WERI-Rb-1 (cell line): ENCODE data around the gene HIGD1A.

Source experiments
- DNase-seq: peaks from one replicate; pipeline ENCODE4 v3.0.0-alpha.2; 2020
- H3K27ac ChIP-seq: fragments of 250-450 bp; sonication (Bioruptor Pico); 2 replicates; pipeline ENCODE4 v1.5.1; 2020; ENCODE audit warnings: mild to moderate bottlenecking, moderate library complexity
- H3K27me3 ChIP-seq: fragments of 250-450 bp; sonication (Bioruptor Pico); 2 replicates; pipeline ENCODE4 v1.5.1; 2021; ENCODE audit warnings: mild to moderate bottlenecking, low read depth, moderate library complexity; ENCODE audit not compliant: insufficient read depth, severe bottlenecking
- H3K36me3 ChIP-seq: fragments of 250-450 bp; sonication (Bioruptor Pico); 2 replicates; pipeline ENCODE4 v1.5.1; 2020; ENCODE audit warnings: mild to moderate bottlenecking, moderate library complexity
- H3K4me3 ChIP-seq: 2 replicates; pipeline ENCODE4 v1.5.1; 2011; ENCODE audit warnings: low read depth, mild to moderate bottlenecking, control low read depth, low read length
- H3K9me3 ChIP-seq: fragments of 250-450 bp; sonication (Bioruptor Pico); 2 replicates; pipeline ENCODE4 v1.5.1; 2021; ENCODE audit warnings: mild to moderate bottlenecking, moderate library complexity; ENCODE audit not compliant: severe bottlenecking
- TF ChIP-seq, protein P1 (sequence below): IDR thresholded peaks from 2 replicates; pipeline ENCODE4 v1.5.1; 2011; ENCODE audit warnings: low read depth, mild to moderate bottlenecking, control low read depth, inconsistent platforms, low read length

The HIGD1A gene

DNA sequence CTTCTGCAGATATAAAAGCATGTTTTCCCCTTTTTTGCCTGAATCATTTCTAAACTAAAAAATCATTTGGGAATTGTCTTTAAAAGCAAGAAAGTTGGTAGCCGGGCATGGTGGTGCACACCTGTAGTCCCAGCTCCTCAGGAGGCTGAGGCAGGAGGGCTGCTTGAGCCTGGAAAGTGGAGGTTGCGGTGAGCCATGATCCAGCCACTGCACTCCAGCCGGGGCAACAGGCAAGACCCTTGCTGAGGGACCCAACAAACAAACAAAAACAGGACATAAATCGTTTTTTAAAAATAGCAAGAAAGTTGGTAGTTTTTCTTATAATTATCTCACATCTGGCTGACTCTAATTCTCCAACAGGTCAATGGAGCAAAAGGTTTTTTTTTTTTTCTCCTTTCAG, 2.5 kb downstream of the HIGD1A start:
- H3K4me3 ChIP-seq: no peak overlapping the region

GRCh38 chr3:42801048-42801620, 3.2 kb downstream of the HIGD1A start:
- TF ChIP-seq, protein P1, sequence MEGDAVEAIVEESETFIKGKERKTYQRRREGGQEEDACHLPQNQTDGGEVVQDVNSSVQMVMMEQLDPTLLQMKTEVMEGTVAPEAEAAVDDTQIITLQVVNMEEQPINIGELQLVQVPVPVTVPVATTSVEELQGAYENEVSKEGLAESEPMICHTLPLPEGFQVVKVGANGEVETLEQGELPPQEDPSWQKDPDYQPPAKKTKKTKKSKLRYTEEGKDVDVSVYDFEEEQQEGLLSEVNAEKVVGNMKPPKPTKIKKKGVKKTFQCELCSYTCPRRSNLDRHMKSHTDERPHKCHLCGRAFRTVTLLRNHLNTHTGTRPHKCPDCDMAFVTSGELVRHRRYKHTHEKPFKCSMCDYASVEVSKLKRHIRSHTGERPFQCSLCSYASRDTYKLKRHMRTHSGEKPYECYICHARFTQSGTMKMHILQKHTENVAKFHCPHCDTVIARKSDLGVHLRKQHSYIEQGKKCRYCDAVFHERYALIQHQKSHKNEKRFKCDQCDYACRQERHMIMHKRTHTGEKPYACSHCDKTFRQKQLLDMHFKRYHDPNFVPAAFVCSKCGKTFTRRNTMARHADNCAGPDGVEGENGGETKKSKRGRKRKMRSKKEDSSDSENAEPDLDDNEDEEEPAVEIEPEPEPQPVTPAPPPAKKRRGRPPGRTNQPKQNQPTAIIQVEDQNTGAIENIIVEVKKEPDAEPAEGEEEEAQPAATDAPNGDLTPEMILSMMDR: no peak
- DNase-seq: no peak
- no peak overlapping the region for H3K4me3 ChIP-seq
- no peak overlapping the region for H3K27ac ChIP-seq
- peaks cover 14% of the 10 kb centered on the region for H3K36me3 ChIP-seq
- H3K9me3 ChIP-seq: no peaks in the 10 kb centered on the region
- H3K27me3 ChIP-seq: no peaks in the 10 kb centered on the region

More for the DNA sequence above, 2.5 kb downstream of the HIGD1A start:
- Histone ChIP-seq H3K36me3 (peaks cover 14% of the 10 kb centered on the region), H3K27me3 (no peaks in the 10 kb centered on the region), H3K9me3 (no peaks in the 10 kb centered on the region), H3K27ac (no peak overlapping the region)
- TF ChIP-seq, protein P1: no peak
- no peak for DNase-seq

DNA sequence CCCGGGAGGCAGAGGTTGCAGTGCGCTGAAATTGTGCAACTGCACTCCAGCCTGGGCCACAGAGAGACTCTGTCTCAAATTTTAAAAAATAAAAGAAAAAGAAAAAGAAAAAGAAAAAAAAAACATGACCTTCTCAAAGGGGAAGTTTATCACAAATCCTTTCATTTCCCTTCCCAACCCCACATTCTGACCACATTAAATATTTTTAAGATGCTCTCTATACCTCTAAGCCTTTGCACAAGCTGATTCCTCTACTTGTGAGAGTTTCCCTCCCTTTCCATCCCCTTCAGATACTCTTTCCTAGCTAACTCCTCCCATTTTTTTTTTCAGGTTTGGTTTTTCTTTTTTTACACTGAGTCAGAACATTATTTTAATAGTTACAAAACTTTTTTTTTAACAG, 4.0 kb downstream of the HIGD1A start:
- no peaks in the 10 kb centered on the region for H3K27me3 ChIP-seq
- no peak for DNase-seq
- H3K4me3 ChIP-seq: no peak overlapping the region
- H3K27ac ChIP-seq: no peak overlapping the region
- no peaks in the 10 kb centered on the region for H3K9me3 ChIP-seq
- H3K36me3 ChIP-seq: peaks cover 14% of the 10 kb centered on the region
- TF ChIP-seq, protein P1: no peak

DNA sequence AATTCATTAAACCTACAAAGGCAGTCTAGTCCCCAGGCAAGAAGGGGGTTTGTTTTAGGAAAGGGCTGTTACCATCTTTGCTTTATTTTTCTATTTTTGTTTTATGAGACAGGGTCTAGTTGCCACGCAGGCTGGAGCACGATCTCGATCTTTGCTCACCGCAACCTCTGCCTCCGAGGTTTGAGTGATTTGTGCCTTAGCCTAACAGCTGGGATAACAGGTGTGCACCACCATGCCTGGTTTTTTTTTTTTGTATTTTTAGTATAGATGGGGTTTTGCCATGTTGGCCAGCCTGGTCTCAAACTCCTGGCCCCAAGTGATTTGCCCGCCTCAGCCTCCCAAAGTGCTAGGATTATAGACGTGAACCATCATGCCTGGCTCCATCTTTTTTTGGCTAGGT, 4.9 kb downstream of the HIGD1A start:
- Histone ChIP-seq H3K9me3 (no peaks in the 10 kb centered on the region), H3K4me3 (no peak overlapping the region), H3K27ac (no peak overlapping the region), H3K27me3 (no peaks in the 10 kb centered on the region), H3K36me3 (peaks cover 14% of the 10 kb centered on the region)
- no peak for DNase-seq
- TF ChIP-seq, protein P1: no peak

GRCh38 chr3:42796332-42796885, 7.9 kb downstream of the HIGD1A start:
- no peak for DNase-seq
- peaks cover 17% of the 10 kb centered on the region for H3K36me3 ChIP-seq
- H3K27me3 ChIP-seq: no peaks in the 10 kb centered on the region
- H3K4me3 ChIP-seq: no peak overlapping the region
- TF ChIP-seq, protein P1: no peak
- no peaks in the 10 kb centered on the region for H3K9me3 ChIP-seq
- H3K27ac ChIP-seq: no peak overlapping the region
